ENCODE results near the gene STARD9. TPM values are rescaled to one million over a fixed set of nuclear protein-coding genes. Genes with fewer than 3 reads are reported as not detected.

Gene STARD9
- total RNA-seq, 2 experiments from 2014 or later: 2.8 to 4.6 TPM

DNA sequence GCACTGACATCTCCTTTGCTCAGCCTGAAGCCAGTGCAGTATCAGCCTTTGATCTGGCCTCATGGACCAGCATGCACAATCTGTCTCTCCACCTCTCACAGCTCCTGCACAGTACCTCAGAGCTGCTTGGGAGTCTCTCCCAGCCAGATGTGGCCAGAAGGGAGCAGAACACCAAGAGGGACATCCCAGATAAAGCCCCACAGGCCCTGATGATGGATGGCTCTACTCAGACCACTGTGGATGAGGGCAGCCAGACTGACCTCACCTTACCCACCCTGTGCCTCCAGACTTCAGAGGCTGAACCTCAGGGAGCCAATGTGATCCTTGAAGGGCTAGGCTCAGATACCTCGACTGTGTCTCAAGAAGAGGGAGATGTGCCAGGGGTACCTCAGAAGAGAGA lies 117.1 kb downstream of the STARD9 start:
- Mint-ChIP-seq H3K36me3 (ENCODE audit: low read depth) (no peaks in the 10 kb centered on the region), H3K27ac (no peak overlapping the region), H3K9me3 (no peaks in the 10 kb centered on the region), H3K4me3 (no peak overlapping the region), H3K4me1 (ENCODE audit: low read depth) (no peaks in the 10 kb centered on the region), H3K27me3 (no peaks in the 10 kb centered on the region)
- ChIA-PET CTCF (no interaction called here), POLR2A (no interaction called here)
- Histone ChIP-seq H3K36me3 (ENCODE audit: insufficient read depth, low read length) (no peaks in the 10 kb centered on the region), H3K4me3 (ENCODE audit: low read length) (no peak overlapping the region), H3K27me3 (ENCODE audit: control insufficient read depth in 1 of 2, insufficient read depth in 2 of 2, low read length in 2 of 2) (no peaks in the 10 kb centered on the region), H3K27ac (ENCODE audit: low read depth in 1 of 2, low read length in 2 of 2) (no peak overlapping the region), H3K4me1 (ENCODE audit: insufficient read depth, low read length) (no peaks in the 10 kb centered on the region), H3K9me3 (ENCODE audit: control insufficient read depth in 1 of 2, insufficient read depth in 1 of 2, low read length in 2 of 2) (no peaks in the 10 kb centered on the region)
- DNase-seq (no peak), ATAC-seq (ENCODE audit: poor library complexity) (no peak)
- intact Hi-C loops (cut with DNase I, micrococcal nuclease): no loop called here
- TF ChIP-seq, protein P1, sequence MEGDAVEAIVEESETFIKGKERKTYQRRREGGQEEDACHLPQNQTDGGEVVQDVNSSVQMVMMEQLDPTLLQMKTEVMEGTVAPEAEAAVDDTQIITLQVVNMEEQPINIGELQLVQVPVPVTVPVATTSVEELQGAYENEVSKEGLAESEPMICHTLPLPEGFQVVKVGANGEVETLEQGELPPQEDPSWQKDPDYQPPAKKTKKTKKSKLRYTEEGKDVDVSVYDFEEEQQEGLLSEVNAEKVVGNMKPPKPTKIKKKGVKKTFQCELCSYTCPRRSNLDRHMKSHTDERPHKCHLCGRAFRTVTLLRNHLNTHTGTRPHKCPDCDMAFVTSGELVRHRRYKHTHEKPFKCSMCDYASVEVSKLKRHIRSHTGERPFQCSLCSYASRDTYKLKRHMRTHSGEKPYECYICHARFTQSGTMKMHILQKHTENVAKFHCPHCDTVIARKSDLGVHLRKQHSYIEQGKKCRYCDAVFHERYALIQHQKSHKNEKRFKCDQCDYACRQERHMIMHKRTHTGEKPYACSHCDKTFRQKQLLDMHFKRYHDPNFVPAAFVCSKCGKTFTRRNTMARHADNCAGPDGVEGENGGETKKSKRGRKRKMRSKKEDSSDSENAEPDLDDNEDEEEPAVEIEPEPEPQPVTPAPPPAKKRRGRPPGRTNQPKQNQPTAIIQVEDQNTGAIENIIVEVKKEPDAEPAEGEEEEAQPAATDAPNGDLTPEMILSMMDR (IDR thresholded peaks at IDR 0.05): no peak

DNA sequence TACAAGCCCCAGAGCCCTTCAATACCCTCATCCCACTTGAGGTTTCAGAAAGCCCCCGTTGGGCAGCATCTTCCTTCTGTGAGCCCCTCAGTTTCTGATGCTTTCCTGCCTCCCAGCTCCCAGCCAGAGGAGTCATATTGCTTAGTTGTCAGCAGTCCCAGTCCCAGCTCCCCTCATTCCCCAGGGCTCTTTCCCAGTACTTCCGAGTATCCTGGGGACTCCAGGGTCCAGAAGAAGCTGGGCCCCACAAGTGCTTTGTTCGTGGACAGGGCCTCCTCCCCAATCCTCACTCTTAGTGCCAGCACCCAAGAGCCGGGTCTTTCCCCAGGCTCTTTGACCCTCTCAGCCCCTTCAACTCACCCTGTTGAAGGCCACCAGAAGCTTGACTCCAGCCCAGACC lies 117.6 kb downstream of the STARD9 start:
- no peaks in the 10 kb centered on the region for H3K4me1 ChIP-seq (ENCODE audit: insufficient read depth, low read length)
- Mint-ChIP-seq H3K4me1 (ENCODE audit: low read depth) (no peaks in the 10 kb centered on the region), H3K27me3 (no peaks in the 10 kb centered on the region), H3K36me3 (ENCODE audit: low read depth) (no peaks in the 10 kb centered on the region), H3K9me3 (no peaks in the 10 kb centered on the region), H3K4me3 (no peak overlapping the region), H3K27ac (no peak overlapping the region)
- ATAC-seq (ENCODE audit: poor library complexity) (no peak), DNase-seq (no peak)
- TF ChIP-seq, protein P1 (IDR thresholded peaks at IDR 0.05): no peak
- no peaks in the 10 kb centered on the region for H3K9me3 ChIP-seq (ENCODE audit: control insufficient read depth in 1 of 2, insufficient read depth in 1 of 2, low read length in 2 of 2)
- H3K27me3 ChIP-seq (ENCODE audit: control insufficient read depth in 1 of 2, insufficient read depth in 2 of 2, low read length in 2 of 2): no peaks in the 10 kb centered on the region
- H3K4me3 ChIP-seq (ENCODE audit: low read length): no peak overlapping the region
- POLR2A ChIA-PET: no interaction called here
- H3K27ac ChIP-seq (ENCODE audit: low read depth in 1 of 2, low read length in 2 of 2): no peak overlapping the region
- intact Hi-C loops (cut with DNase I, micrococcal nuclease): no loop called here
- CTCF ChIA-PET: no interaction called here
- no peaks in the 10 kb centered on the region for H3K36me3 ChIP-seq (ENCODE audit: insufficient read depth, low read length)

DNA sequence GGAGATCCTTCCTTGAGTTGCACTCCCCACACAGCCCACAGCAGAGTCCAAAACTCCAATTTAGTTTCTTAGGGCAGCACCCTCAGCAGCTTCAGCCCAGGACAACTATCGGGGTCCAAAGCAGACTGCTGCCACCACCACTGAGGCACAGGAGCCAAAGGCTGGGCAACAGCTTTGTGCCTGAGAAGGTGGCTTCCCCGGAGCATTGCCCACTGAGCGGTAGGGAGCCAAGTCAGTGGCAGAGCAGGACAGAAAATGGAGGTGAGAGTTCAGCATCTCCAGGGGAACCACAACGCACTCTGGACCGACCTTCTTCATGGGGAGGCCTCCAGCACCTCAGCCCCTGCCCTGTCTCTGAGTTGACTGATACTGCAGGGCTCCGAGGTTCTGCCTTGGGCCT lies 118.1 kb downstream of the STARD9 start:
- ChIA-PET CTCF (no interaction called here), POLR2A (no interaction called here)
- Mint-ChIP-seq H3K9me3 (no peaks in the 10 kb centered on the region), H3K4me3 (no peak overlapping the region), H3K36me3 (ENCODE audit: low read depth) (no peaks in the 10 kb centered on the region), H3K27ac (no peak overlapping the region), H3K27me3 (no peaks in the 10 kb centered on the region), H3K4me1 (ENCODE audit: low read depth) (no peaks in the 10 kb centered on the region)
- Histone ChIP-seq H3K27me3 (ENCODE audit: control insufficient read depth in 1 of 2, insufficient read depth in 2 of 2, low read length in 2 of 2) (no peaks in the 10 kb centered on the region), H3K4me3 (ENCODE audit: low read length) (no peak overlapping the region), H3K36me3 (ENCODE audit: insufficient read depth, low read length) (no peaks in the 10 kb centered on the region), H3K9me3 (ENCODE audit: control insufficient read depth in 1 of 2, insufficient read depth in 1 of 2, low read length in 2 of 2) (no peaks in the 10 kb centered on the region), H3K4me1 (ENCODE audit: insufficient read depth, low read length) (no peaks in the 10 kb centered on the region), H3K27ac (ENCODE audit: low read depth in 1 of 2, low read length in 2 of 2) (no peak overlapping the region)
- DNase-seq (no peak), ATAC-seq (ENCODE audit: poor library complexity) (no peak)
- intact Hi-C loops (cut with DNase I, micrococcal nuclease): no loop called here
- TF ChIP-seq, protein P1 (IDR thresholded peaks at IDR 0.05): no peak

Data from CD4-positive, alpha-beta T cell (primary cell).